ENCODE measurements around the gene C1orf53.

C1orf53 gene

DNA sequence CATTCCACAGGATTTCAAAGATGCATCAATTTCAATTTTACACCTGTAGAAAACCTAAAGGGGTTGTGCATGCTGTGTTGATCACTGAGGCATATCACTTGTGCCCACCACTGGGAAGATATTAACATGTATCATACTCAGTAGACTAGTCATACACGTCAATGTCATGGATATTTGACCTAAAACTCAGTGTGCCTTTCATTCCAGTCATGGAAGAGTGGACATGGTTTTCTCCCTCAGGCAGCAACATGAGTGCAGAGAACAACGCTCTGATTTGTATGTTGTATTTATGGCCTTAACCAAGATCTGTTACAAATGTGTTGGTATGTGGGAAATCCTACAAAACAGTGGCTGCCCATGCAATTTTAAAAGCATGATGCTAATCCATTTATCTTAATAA, 6.1 kb upstream of the C1orf53 start:
- TF ChIP-seq CTCF (IDR thresholded peaks at IDR 0.05; ENCODE audit: low read length, missing control alignments): no peak
- H3K4me3 ChIP-seq (replicated peaks; ENCODE audit: low read depth, low read length): no peak overlapping the region
- no peak for DNase-seq (ENCODE audit: low read depth)

- H3K4me3 ChIP-seq (replicated peaks; ENCODE audit: low read depth, low read length): no peak overlapping the region
- no peak for TF ChIP-seq CTCF (IDR thresholded peaks at IDR 0.05; ENCODE audit: low read length, missing control alignments)
- no peak for DNase-seq (ENCODE audit: low read depth)
These were observed 3.4 kb upstream of the C1orf53 start for GRCh38 chr1:197899037-197899436.

DNA sequence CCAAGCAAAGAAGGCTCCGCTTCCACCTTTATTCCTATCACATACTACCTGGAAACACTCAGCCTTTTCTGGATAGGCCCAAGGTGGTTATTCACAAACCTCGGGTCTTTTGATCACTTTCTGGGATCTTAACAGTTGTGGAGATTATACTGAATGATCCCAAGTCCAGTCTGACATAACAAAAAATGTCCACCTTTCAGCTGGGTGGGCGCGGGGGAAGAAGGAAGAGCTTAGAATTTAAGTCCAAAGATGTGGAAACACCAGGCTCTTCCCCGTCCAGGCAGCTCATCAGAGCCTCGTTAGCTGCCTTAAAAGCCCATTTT, 338 bp upstream of the C1orf53 start:
- H3K4me3 ChIP-seq (replicated peaks; ENCODE audit: low read depth, low read length): peak overlapping the region; percentile 73
- DNase-seq (ENCODE audit: low read depth): no peak
- TF ChIP-seq CTCF (IDR thresholded peaks at IDR 0.05; ENCODE audit: low read length, missing control alignments): no peak

- no peak for DNase-seq (ENCODE audit: low read depth)
- peak overlapping the region; percentile 73 for H3K4me3 ChIP-seq (replicated peaks; ENCODE audit: low read depth, low read length)
- TF ChIP-seq CTCF (IDR thresholded peaks at IDR 0.05; ENCODE audit: low read length, missing control alignments): no peak
These were observed 725 bp downstream of the C1orf53 start for GRCh38 chr1:197903196-197903514.

DNA sequence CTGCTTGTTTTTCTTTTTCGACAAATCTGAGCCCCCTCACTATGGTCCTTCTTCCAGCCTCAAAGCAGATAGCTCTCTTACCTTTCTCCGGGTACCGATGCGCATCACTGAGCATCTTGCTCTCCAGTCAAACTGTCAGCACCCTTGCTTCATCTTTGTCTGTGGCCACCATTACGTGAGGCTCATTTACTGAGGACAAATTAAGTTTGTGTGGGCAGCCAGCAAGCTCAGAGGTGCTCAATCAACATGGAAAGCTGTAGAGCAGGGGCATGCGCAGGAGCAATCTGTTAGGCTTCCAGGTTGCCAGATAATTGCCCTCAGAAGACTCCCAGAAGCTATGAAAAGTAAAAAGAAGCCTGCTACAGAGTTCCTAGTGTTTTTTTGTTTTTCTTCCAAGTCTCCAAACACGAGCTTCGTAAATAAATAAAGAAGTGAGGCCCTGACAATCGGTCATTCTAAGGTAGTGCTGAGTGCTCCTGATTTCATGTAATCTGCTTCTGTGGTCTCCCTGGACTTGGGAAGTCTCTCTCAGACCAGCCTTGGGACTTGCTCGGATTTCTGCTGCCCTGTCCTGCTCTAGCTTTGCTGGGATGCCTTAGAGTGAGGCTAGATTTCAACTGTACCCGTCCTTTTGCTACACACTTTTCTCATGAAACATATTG, 1.8 kb downstream of the C1orf53 start:
- H3K4me3 ChIP-seq (replicated peaks; ENCODE audit: low read depth, low read length): no peak overlapping the region
- no peak for TF ChIP-seq CTCF (IDR thresholded peaks at IDR 0.05; ENCODE audit: low read length, missing control alignments)
- DNase-seq (ENCODE audit: low read depth): no peak

GRCh38 chr1:197905699-197906351, 3.4 kb downstream of the C1orf53 start:
- DNase-seq (ENCODE audit: low read depth): no peak
- TF ChIP-seq CTCF (IDR thresholded peaks at IDR 0.05; ENCODE audit: low read length, missing control alignments): no peak
- H3K4me3 ChIP-seq (replicated peaks; ENCODE audit: low read depth, low read length): no peak overlapping the region
